OCI-LY7 (cell line): Measurements from ENCODE around the gene MAP2K7. TPM values are rescaled to one million over a fixed set of nuclear protein-coding genes. Genes with fewer than 3 reads are reported as not detected.

Experiments used
- BruUV-seq: library from RNA; stranded (reverse); fragments of 400-500 nt; replicated peaks from 2 replicates; lab custom pipeline; 2021; lab: Mats Ljungman, UMichigan
- CTCF ChIA-PET: fragments of 300-600 bp; sonication (Branson Sonifier 250); formaldehyde crosslinking; loops from one replicate; lab custom pipeline; 2022; ENCODE audit warnings: antibody characterized with exemption; ENCODE audit not compliant: unreplicated experiment; lab: Charles Lee
- POLR2A ChIA-PET: fragments of 300-600 bp; sonication (Branson Sonifier 250); formaldehyde crosslinking; loops from one replicate; lab custom pipeline; 2022; ENCODE audit warnings: antibody characterized with exemption; lab: Charles Lee
- DNase-seq: peaks from one replicate; pipeline ENCODE4 v3.0.0-alpha.2; 2015; ENCODE audit warnings: low spot score
- H2AFZ ChIP-seq: fragments of 200-600 bp; sonication (generic), shearing (Covaris generic); 2 replicates; pipeline ENCODE4 v1.6.1; 2014; ENCODE audit warnings: mild to moderate bottlenecking, antibody characterized with exemption, low read length, moderate library complexity
- H3K27ac ChIP-seq: fragments of 200-600 bp; sonication (generic); 2 replicates; pipeline ENCODE4 v1.5.1; 2014; ENCODE audit warnings: mixed run types, low read depth, mild to moderate bottlenecking, moderate library complexity, low read length, inconsistent platforms; ENCODE audit not compliant: poor library complexity, severe bottlenecking
- H3K36me3 ChIP-seq: fragments of 200-600 bp; sonication (generic); 2 replicates; pipeline ENCODE4 v1.6.1; 2014; ENCODE audit warnings: mild to moderate bottlenecking, antibody characterized with exemption, low read length, moderate library complexity, mixed read lengths; ENCODE audit not compliant: insufficient read depth
- H3K4me1 ChIP-seq: fragments of 200-600 bp; sonication (generic); 2 replicates; pipeline ENCODE4 v1.5.1; 2014; ENCODE audit warnings: mild to moderate bottlenecking, low read length; ENCODE audit not compliant: insufficient read depth, poor library complexity, severe bottlenecking
- H3K4me2 ChIP-seq: fragments of 200-600 bp; sonication (generic); 2 replicates; pipeline ENCODE4 v1.6.1; 2014; ENCODE audit warnings: mild to moderate bottlenecking, low read length
- H3K4me3 ChIP-seq: fragments of 200-600 bp; sonication (generic); 2 replicates; pipeline ENCODE4 v1.5.1; 2014; ENCODE audit warnings: mild to moderate bottlenecking, low read depth, low read length; ENCODE audit not compliant: poor library complexity, severe bottlenecking
- H3K79me2 ChIP-seq: fragments of 200-600 bp; sonication (generic); 2 replicates; pipeline ENCODE4 v1.6.1; 2016; ENCODE audit warnings: low read depth, mild to moderate bottlenecking, low read length, moderate library complexity, mixed read lengths; ENCODE audit not compliant: insufficient read depth
- H3K9me2 ChIP-seq: fragments of 200-600 bp; sonication (generic); 2 replicates; pipeline ENCODE4 v1.6.1; 2016; ENCODE audit warnings: mild to moderate bottlenecking, low read length, mixed read lengths; ENCODE audit not compliant: insufficient read depth
- H3K9me3 ChIP-seq: fragments of 200-600 bp; sonication (generic); 2 replicates; pipeline ENCODE4 v1.6.1; 2014; ENCODE audit warnings: mild to moderate bottlenecking, mixed run types, low read length, mixed read lengths
- H4K20me1 ChIP-seq: fragments of 200-600 bp; sonication (generic); 2 replicates; pipeline ENCODE4 v1.6.1; 2014; ENCODE audit warnings: mild to moderate bottlenecking, antibody characterized with exemption, low read length, moderate library complexity, mixed read lengths; ENCODE audit not compliant: insufficient read depth
- EZH2phosphoT487 ChIP-seq: fragments of 200-600 bp; sonication (generic); IDR thresholded peaks from 2 replicates; pipeline ENCODE4 v1.6.1; 2018; ENCODE audit warnings: low read depth, borderline replicate concordance, mild to moderate bottlenecking, mixed run types, antibody characterized with exemption, low read length, moderate library complexity, mixed read lengths
- intact Hi-C: fragments of 100-400 bp; cut with micrococcal nuclease; formaldehyde crosslinking; loops from one replicate; pipeline ENCODE4 v1.10.0; 2022; ENCODE audit not compliant: unreplicated experiment
- total RNA-seq, 2 experiments: library from RNA; depleted of rRNA in 1 of 2; stranded (reverse); fragments of >200 nt in 1 of 2; shearing (Covaris generic) in 1 of 2; gene quantifications; 2 replicates each; pipeline ENCODE4 v1.2.3, GENCODE V29; 2014 to 2022
- TF ChIP-seq, protein P1 (sequence below): fragments of 200-600 bp; sonication (generic); conservative IDR thresholded peaks from 2 replicates; pipeline ENCODE4 v1.5.1; 2014; ENCODE audit warnings: mild to moderate bottlenecking, antibody characterized with exemption, low read length, moderate library complexity, mixed read lengths

The MAP2K7 gene
- total RNA-seq, 2 experiments from 2014 or later: 23.2 to 44.5 TPM

- intact Hi-C loops: no loop called here
- CTCF ChIA-PET: no interaction called here
- Histone ChIP-seq H3K9me2 (no peaks in the 10 kb centered on the region), H4K20me1 (no peaks in the 10 kb centered on the region), H3K36me3 (no peaks in the 10 kb centered on the region), H3K4me1 (no peaks in the 10 kb centered on the region), H3K27ac (no peak overlapping the region), H3K9me3 (no peaks in the 10 kb centered on the region), H3K4me2 (no peak overlapping the region), H2AFZ (no peak overlapping the region), H3K79me2 (no peaks in the 10 kb centered on the region), H3K4me3 (no peak overlapping the region)
- TF ChIP-seq, protein P1, sequence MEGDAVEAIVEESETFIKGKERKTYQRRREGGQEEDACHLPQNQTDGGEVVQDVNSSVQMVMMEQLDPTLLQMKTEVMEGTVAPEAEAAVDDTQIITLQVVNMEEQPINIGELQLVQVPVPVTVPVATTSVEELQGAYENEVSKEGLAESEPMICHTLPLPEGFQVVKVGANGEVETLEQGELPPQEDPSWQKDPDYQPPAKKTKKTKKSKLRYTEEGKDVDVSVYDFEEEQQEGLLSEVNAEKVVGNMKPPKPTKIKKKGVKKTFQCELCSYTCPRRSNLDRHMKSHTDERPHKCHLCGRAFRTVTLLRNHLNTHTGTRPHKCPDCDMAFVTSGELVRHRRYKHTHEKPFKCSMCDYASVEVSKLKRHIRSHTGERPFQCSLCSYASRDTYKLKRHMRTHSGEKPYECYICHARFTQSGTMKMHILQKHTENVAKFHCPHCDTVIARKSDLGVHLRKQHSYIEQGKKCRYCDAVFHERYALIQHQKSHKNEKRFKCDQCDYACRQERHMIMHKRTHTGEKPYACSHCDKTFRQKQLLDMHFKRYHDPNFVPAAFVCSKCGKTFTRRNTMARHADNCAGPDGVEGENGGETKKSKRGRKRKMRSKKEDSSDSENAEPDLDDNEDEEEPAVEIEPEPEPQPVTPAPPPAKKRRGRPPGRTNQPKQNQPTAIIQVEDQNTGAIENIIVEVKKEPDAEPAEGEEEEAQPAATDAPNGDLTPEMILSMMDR: no peak
- TF ChIP-seq EZH2phosphoT487: no peak
- POLR2A ChIA-PET: interaction anchor here (0.7 kb wide), 1 partner anchor 459 kb away, joined by 3 read pairs; no protein-coding TSS in a partner anchor
- no peak for DNase-seq
- BruUV-seq: no TSS peak
Measured at GRCh38 chr19:7883796-7884570, 19.7 kb upstream of the MAP2K7 start.

DNA sequence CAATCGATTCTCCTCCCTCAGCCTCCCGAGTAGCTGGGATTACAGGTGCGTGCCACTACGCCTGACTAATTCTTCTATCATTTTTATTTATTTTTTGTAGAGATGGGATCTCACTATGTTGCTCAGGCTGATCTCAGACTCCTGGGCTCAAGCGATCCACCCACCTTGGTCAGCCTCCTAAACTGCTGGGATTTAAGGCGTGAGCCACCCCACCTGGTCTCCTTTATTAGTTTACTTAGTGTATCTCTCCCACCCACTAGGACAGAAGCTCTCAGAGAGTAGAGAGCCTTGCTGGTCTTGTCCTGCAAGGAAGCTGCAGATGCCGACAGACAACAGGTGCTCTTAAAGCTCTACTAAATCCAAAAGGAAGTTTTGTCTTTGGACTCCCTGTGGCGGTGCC lies 17.9 kb upstream of the MAP2K7 start:
- Histone ChIP-seq H3K9me2 (no peaks in the 10 kb centered on the region), H2AFZ (no peak overlapping the region), H3K4me3 (no peak overlapping the region), H3K4me2 (no peak overlapping the region), H3K9me3 (no peaks in the 10 kb centered on the region), H3K36me3 (no peaks in the 10 kb centered on the region), H3K79me2 (no peaks in the 10 kb centered on the region), H4K20me1 (no peaks in the 10 kb centered on the region), H3K27ac (no peak overlapping the region), H3K4me1 (no peaks in the 10 kb centered on the region)
- TF ChIP-seq EZH2phosphoT487: no peak
- TF ChIP-seq, protein P1: no peak
- intact Hi-C loops: no loop called here
- ChIA-PET CTCF (interaction anchor here (0.6 kb wide), 1 partner anchor 144 kb away, joined by 3 read pairs; no protein-coding TSS in a partner anchor), POLR2A (no interaction called here)
- DNase-seq: no peak
- no TSS peak for BruUV-seq
